Astrocyte of the spinal cord (primary cell): ENCODE results near the gene AANAT.

Experiments
- DNase-seq: peaks from one replicate; pipeline ENCODE4 v3.0.0; 2011; ENCODE audit warnings: low read depth, low spot score
- H3K4me3 ChIP-seq: 2 replicates; pipeline ENCODE4 v1.5.1; 2011; ENCODE audit warnings: low read depth, mild to moderate bottlenecking, low read length, moderate library complexity
- CTCF ChIP-seq: IDR thresholded peaks from 2 replicates; pipeline ENCODE4 v1.5.1; 2012; ENCODE audit warnings: low read depth, mild to moderate bottlenecking, low read length, inconsistent platforms
- in situ Hi-C: cut with HindIII; loops from 2 replicates; pipeline ENCODE4 v1.10.0; 2017; ENCODE audit warnings: low sequenced_read_pairs

AANAT gene

GRCh38 chr17:76453431-76453743 lies 14.0 kb upstream of the AANAT start:
- no peak overlapping the region for H3K4me3 ChIP-seq
- no peak for DNase-seq
- TF ChIP-seq CTCF: no peak
- in situ Hi-C loops: no loop called here

- in situ Hi-C loops: no loop called here
- TF ChIP-seq CTCF: peak; percentile 75
- no peak overlapping the region for H3K4me3 ChIP-seq
- peak; percentile 50 for DNase-seq
These were observed 8.6 kb upstream of the AANAT start for GRCh38 chr17:76458580-76459490.

- in situ Hi-C loops: no loop called here
- H3K4me3 ChIP-seq: no peak overlapping the region
- DNase-seq: no peak
- no peak for TF ChIP-seq CTCF
These were observed 7.7 kb upstream of the AANAT start for GRCh38 chr17:76459674-76460073.

GRCh38 chr17:76461765-76462555 lies 5.4 kb upstream of the AANAT start:
- TF ChIP-seq CTCF: no peak
- in situ Hi-C loops: no loop called here
- DNase-seq: no peak
- H3K4me3 ChIP-seq: no peak overlapping the region

- TF ChIP-seq CTCF: no peak
- H3K4me3 ChIP-seq: no peak overlapping the region
- no peak for DNase-seq
- in situ Hi-C loops: no loop called here
These were observed 4.7 kb upstream of the AANAT start for GRCh38 chr17:76462556-76463290.

- in situ Hi-C loops: no loop called here
These were observed 650 bp upstream of the AANAT start for GRCh38 chr17:76466775-76467130.

More at GRCh38 chr17:76466775-76467130, 650 bp upstream of the AANAT start:
- TF ChIP-seq CTCF: no peak
- DNase-seq: no peak
- H3K4me3 ChIP-seq: no peak overlapping the region
